Measurements from ENCODE around the gene NEK7.
"Not testable (repeated sequence)": the region's sequence is repeated elsewhere in the genome, so short reads cannot be mapped to it uniquely, and the experiment has no call there.

Gene NEK7

GRCh38 chr1:198211696-198212095 is 54.9 kb downstream of the NEK7 start:
- DNase-seq, result no peak

- DNase-seq, result no peak
Observed at GRCh38 chr1:198212126-198212525, 55.3 kb downstream of the NEK7 start.

- no peak for DNase-seq
Observed at GRCh38 chr1:198212675-198213074, 55.9 kb downstream of the NEK7 start.

- DNase-seq, result no peak
Observed at GRCh38 chr1:198214924-198215323, 58.1 kb downstream of the NEK7 start.

- no peak for DNase-seq
Observed at GRCh38 chr1:198220428-198220827, 63.6 kb downstream of the NEK7 start.

- not testable (repeated sequence) for DNase-seq
Observed at GRCh38 chr1:198227010-198227409, 70.2 kb downstream of the NEK7 start.

- DNase-seq, result not testable (repeated sequence)
Observed at GRCh38 chr1:198227454-198227853, 70.7 kb downstream of the NEK7 start.

GRCh38 chr1:198228925-198229324 is 72.1 kb downstream of the NEK7 start:
- DNase-seq, result no peak

GRCh38 chr1:198231779-198232178 is 75.0 kb downstream of the NEK7 start:
- no peak for DNase-seq

- DNase-seq, result no peak
Observed at GRCh38 chr1:198232378-198232777, 75.6 kb downstream of the NEK7 start.

GRCh38 chr1:198232940-198233675 is 76.3 kb downstream of the NEK7 start:
- no peak for DNase-seq

GRCh38 chr1:198234520-198235251 is 77.9 kb downstream of the NEK7 start:
- no peak for DNase-seq

- DNase-seq, result no peak
Observed at GRCh38 chr1:198238121-198238520, 81.3 kb downstream of the NEK7 start.

- DNase-seq, result peak in 1 of 5 donors; percentile 17
Observed at GRCh38 chr1:198241553-198241952, 84.8 kb downstream of the NEK7 start.

- DNase-seq, result no peak
Observed at GRCh38 chr1:198244772-198245171, 88.0 kb downstream of the NEK7 start.

GRCh38 chr1:198245379-198245778 is 88.6 kb downstream of the NEK7 start:
- no peak for DNase-seq

- no peak for DNase-seq
Observed at GRCh38 chr1:198246337-198246736, 89.5 kb downstream of the NEK7 start.

- DNase-seq, result no peak
Observed at GRCh38 chr1:198253259-198253658, 96.5 kb downstream of the NEK7 start.

GRCh38 chr1:198253668-198254067 is 96.9 kb downstream of the NEK7 start:
- DNase-seq, result peak in 1 of 5 donors; percentile 27

GRCh38 chr1:198254521-198254920 is 97.7 kb downstream of the NEK7 start:
- DNase-seq, result no peak

- DNase-seq, result no peak
Observed at GRCh38 chr1:198254948-198255347, 98.2 kb downstream of the NEK7 start.

- DNase-seq, result no peak
Observed at GRCh38 chr1:198255784-198256183, 99.0 kb downstream of the NEK7 start.

GRCh38 chr1:198258491-198258890 is 101.7 kb downstream of the NEK7 start:
- peak in 1 of 5 donors; percentile 77 for DNase-seq

- no peak for DNase-seq
Observed at GRCh38 chr1:198259333-198260074, 102.7 kb downstream of the NEK7 start.

Data from T-helper 1 cell (primary cell).